ENCODE measurements around the gene ODF4. TPM values are rescaled to one million over a fixed set of nuclear protein-coding genes. Genes with fewer than 3 reads are reported as not detected.

ODF4 gene
- total RNA-seq, 1 experiment from 2014 or later, result not detected

- H3K4me1 Mint-ChIP-seq (ENCODE audit: insufficient read depth, unreplicated experiment), result no peaks in the 10 kb centered on the region
- ChIA-PET POLR2A (no interaction called here), CTCF (interaction anchor here (0.6 kb wide), 1 partner anchor 202 kb away, joined by 3 read pairs; no protein-coding TSS in a partner anchor)
- no peak for DNase-seq (ENCODE audit: unreplicated experiment)
- no peaks in the 10 kb centered on the region for H3K36me3 Mint-ChIP-seq (ENCODE audit: insufficient read depth, unreplicated experiment)
- peaks cover 6% of the 10 kb centered on the region for H3K9me3 Mint-ChIP-seq (ENCODE audit: unreplicated experiment)
- TF ChIP-seq CTCF (IDR thresholded peaks at IDR 0.05; ENCODE audit: unreplicated experiment), result no peak
- H3K27ac Mint-ChIP-seq (ENCODE audit: low read depth, unreplicated experiment), result no peak overlapping the region
- no TSS peak for BruUV-seq (replicated peaks)
- intact Hi-C loops (cut with micrococcal nuclease), result no loop called here
- no peak overlapping the region for H3K4me3 Mint-ChIP-seq (ENCODE audit: unreplicated experiment)
- H3K27me3 Mint-ChIP-seq (ENCODE audit: insufficient read depth, unreplicated experiment), result peaks cover 44% of the 10 kb centered on the region
Observed at GRCh38 chr17:8324132-8324531, 15.5 kb upstream of the ODF4 start.

GRCh38 chr17:8324923-8325322 is 14.7 kb upstream of the ODF4 start:
- Mint-ChIP-seq H3K27me3 (ENCODE audit: insufficient read depth, unreplicated experiment) (peaks cover 42% of the 10 kb centered on the region), H3K27ac (ENCODE audit: low read depth, unreplicated experiment) (no peak overlapping the region), H3K36me3 (ENCODE audit: insufficient read depth, unreplicated experiment) (no peaks in the 10 kb centered on the region), H3K9me3 (ENCODE audit: unreplicated experiment) (peaks cover 6% of the 10 kb centered on the region), H3K4me1 (ENCODE audit: insufficient read depth, unreplicated experiment) (no peaks in the 10 kb centered on the region), H3K4me3 (ENCODE audit: unreplicated experiment) (no peak overlapping the region)
- BruUV-seq (replicated peaks), result no TSS peak
- intact Hi-C loops (cut with micrococcal nuclease), result no loop called here
- no peak for TF ChIP-seq CTCF (IDR thresholded peaks at IDR 0.05; ENCODE audit: unreplicated experiment)
- DNase-seq (ENCODE audit: unreplicated experiment), result no peak
- CTCF ChIA-PET, result interaction anchor here (0.6 kb wide), 1 partner anchor 203 kb away, joined by 3 read pairs; no protein-coding TSS in a partner anchor
- POLR2A ChIA-PET, result interaction anchor here (0.6 to 1.1 kb wide), 3 partner anchors 17 to 206 kb away, joined by 3 to 6 read pairs (median 3); partner anchors contain the start of gene RANGRF

DNA sequence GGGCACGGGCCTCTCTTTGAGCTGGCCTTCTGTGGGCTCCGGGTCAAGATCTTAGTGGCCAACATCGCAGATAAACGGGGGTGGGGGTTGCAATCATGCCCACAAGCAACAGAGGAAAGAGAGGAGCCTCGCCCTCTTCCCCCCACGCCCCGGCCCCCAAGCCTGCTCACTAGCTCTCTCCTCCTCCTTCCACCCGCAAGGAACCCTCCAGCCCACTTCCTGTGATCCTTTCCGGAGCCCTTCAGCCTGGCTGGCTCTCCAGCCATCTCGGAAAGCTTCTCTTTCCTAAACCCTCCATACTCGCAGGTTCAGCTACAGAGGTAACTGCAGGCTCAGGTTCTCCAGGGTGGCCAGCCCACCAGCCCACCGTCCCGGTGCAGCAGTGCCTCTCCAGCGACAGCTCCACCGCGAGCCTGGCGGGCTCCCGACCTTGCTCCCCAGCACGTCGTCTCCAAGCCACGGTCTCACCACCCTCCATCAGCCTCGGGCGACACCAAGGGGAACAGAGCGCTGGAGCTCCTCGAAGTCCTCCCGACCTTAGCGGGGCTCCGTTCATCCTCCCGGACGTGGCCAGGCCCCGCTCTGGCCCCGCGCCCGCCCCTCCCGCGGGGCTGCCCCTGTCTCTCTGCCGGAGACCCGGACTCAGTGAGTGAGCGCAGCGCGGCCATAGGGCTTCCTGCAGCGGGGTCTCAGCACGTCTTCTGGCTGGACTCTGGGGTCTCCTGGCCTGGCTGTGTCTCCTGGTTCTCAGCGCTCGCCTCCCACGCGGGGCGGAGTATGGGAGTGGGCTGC is 12.9 kb upstream of the ODF4 start:
- POLR2A ChIA-PET, result no interaction called here
- H3K27me3 Mint-ChIP-seq (ENCODE audit: insufficient read depth, unreplicated experiment), result peaks cover 30% of the 10 kb centered on the region
- no peak for TF ChIP-seq CTCF (IDR thresholded peaks at IDR 0.05; ENCODE audit: unreplicated experiment)
- DNase-seq (ENCODE audit: unreplicated experiment), result no peak
- no TSS peak for BruUV-seq (replicated peaks)
- H3K4me3 Mint-ChIP-seq (ENCODE audit: unreplicated experiment), result no peak overlapping the region
- CTCF ChIA-PET, result interaction anchor here (0.6 to 1.2 kb wide), 3 partner anchors 26 to 365 kb away, joined by 3 read pairs; no protein-coding TSS in a partner anchor
- no peaks in the 10 kb centered on the region for H3K36me3 Mint-ChIP-seq (ENCODE audit: insufficient read depth, unreplicated experiment)
- intact Hi-C loops (cut with micrococcal nuclease), result no loop called here
- no peak overlapping the region for H3K27ac Mint-ChIP-seq (ENCODE audit: low read depth, unreplicated experiment)
- no peaks in the 10 kb centered on the region for H3K9me3 Mint-ChIP-seq (ENCODE audit: unreplicated experiment)
- no peaks in the 10 kb centered on the region for H3K4me1 Mint-ChIP-seq (ENCODE audit: insufficient read depth, unreplicated experiment)

- Mint-ChIP-seq H3K4me3 (ENCODE audit: unreplicated experiment) (no peak overlapping the region), H3K27ac (ENCODE audit: low read depth, unreplicated experiment) (no peak overlapping the region), H3K9me3 (ENCODE audit: unreplicated experiment) (no peaks in the 10 kb centered on the region), H3K36me3 (ENCODE audit: insufficient read depth, unreplicated experiment) (no peaks in the 10 kb centered on the region), H3K27me3 (ENCODE audit: insufficient read depth, unreplicated experiment) (peaks cover 30% of the 10 kb centered on the region), H3K4me1 (ENCODE audit: insufficient read depth, unreplicated experiment) (no peaks in the 10 kb centered on the region)
- CTCF ChIA-PET, result interaction anchor here (0.6 to 1.0 kb wide), 2 partner anchors 26 to 365 kb away, joined by 3 to 4 read pairs; no protein-coding TSS in a partner anchor
- no TSS peak for BruUV-seq (replicated peaks)
- POLR2A ChIA-PET, result interaction anchor here (0.9 kb wide), 1 partner anchor 34 kb away, joined by 3 read pairs; no protein-coding TSS in a partner anchor
- no peak for DNase-seq (ENCODE audit: unreplicated experiment)
- intact Hi-C loops (cut with micrococcal nuclease), result no loop called here
- no peak for TF ChIP-seq CTCF (IDR thresholded peaks at IDR 0.05; ENCODE audit: unreplicated experiment)
Observed at GRCh38 chr17:8327303-8327649, 12.4 kb upstream of the ODF4 start.

Measured in MCF 10A (cell line).